Transverse colon (tissue), 4 donors: ENCODE measurements around the gene GPSM1. TPM values are rescaled to one million over a fixed set of nuclear protein-coding genes. Genes with fewer than 3 reads are reported as not detected.
A peak's percentile ranks its signal among the peaks of the same experiment; 100 is the strongest.

Experiments
- DNase-seq: peaks from one replicate; pipeline ENCODE4 v3.0.0-alpha.2; 2019
- H3K27ac ChIP-seq, 4 donors: fragments of 200-600 bp; sonication (generic); 2 replicates each; pipeline ENCODE4 v1.5.1; 2016 to 2018; ENCODE audit warnings: inconsistent platforms in 4 of 4
- H3K27me3 ChIP-seq: fragments of 200-600 bp; sonication (generic); 2 replicates; pipeline ENCODE4 v1.5.1; 2017; ENCODE audit warnings: inconsistent platforms
- H3K36me3 ChIP-seq, 4 donors: fragments of 200-600 bp; sonication (generic); 2 replicates each; pipeline ENCODE4 v1.5.1; 2017 to 2019; ENCODE audit warnings: inconsistent platforms in 4 of 4
- H3K4me1 ChIP-seq, 4 donors: fragments of 200-600 bp; sonication (generic); 2 replicates each; pipeline ENCODE4 v1.5.1; 2017 to 2020; ENCODE audit warnings: inconsistent platforms in 4 of 4
- H3K4me3 ChIP-seq, 4 donors: fragments of 200-600 bp; sonication (generic); 1 replicate in 1 of 4; 2 replicates in 3 of 4; pipeline versions ENCODE4 v1.5.1 to v1.6.1; 2017 to 2019; ENCODE audit warnings: inconsistent platforms in 4 of 4
- H3K9me3 ChIP-seq, 2 donors: fragments of 200-600 bp; sonication (generic); 2 replicates each; pipeline ENCODE4 v1.5.1; 2017 to 2019; ENCODE audit warnings: inconsistent platforms in 2 of 2
- CTCF ChIP-seq, 5 experiments: fragments of 200-600 bp in 3 of 5; fragments of 450-650 bp in 2 of 5; sonication (generic) in 3 of 5; IDR thresholded peaks; 1 replicate in 2 of 5; 2 replicates in 3 of 5; pipeline ENCODE4 v1.5.1; 2016 to 2017; ENCODE audit warnings: antibody characterized with exemption in 5 of 5, inconsistent platforms in 3 of 5, mild to moderate bottlenecking in 2 of 5, moderate library complexity in 1 of 5
- EP300 ChIP-seq: sonication (generic); formaldehyde crosslinking; IDR thresholded peaks from one replicate; pipeline ENCODE4 v1.6.1; 2017; ENCODE audit warnings: antibody characterized with exemption, low read depth
- POLR2A ChIP-seq: fragments of 450-650 bp; IDR thresholded peaks from one replicate; pipeline ENCODE4 v1.6.1; 2016; ENCODE audit warnings: antibody characterized with exemption, mild to moderate bottlenecking, moderate library complexity
- POLR2AphosphoS5 ChIP-seq, 3 donors: sonication (generic); formaldehyde crosslinking; IDR thresholded peaks; one replicate each; pipeline ENCODE4 v1.6.1; 2016; ENCODE audit warnings: antibody characterized with exemption in 3 of 3
- whole genome bisulfite sequencing, 2 donors: methylation state at CpG; one replicate each; pipeline ENCODE4 v1.1.5; 2018; ENCODE audit warnings: low coverage in 1 of 2; 5-methylcytosine and 5-hydroxymethylcytosine counted together
- in situ Hi-C, 4 donors: fragments of 200-750 bp; cut with MboI; loops; one replicate each; pipeline versions ENCODE4 v1.15.0 to v1.15.1; 2017; ENCODE audit warnings: low sequenced_read_pairs in 3 of 4, low pct_ligation_motif_present in 1 of 4, low pct_unique_long_range_greater_than_20kb in 1 of 4
- intact Hi-C: fragments of 100-400 bp; cut with DNase I; formaldehyde crosslinking; loops from one replicate; pipeline ENCODE4 v1.15.1; 2023; ENCODE audit warnings: low total_unique reads
- total RNA-seq, 4 donors: library from RNA; depleted of rRNA; stranded (reverse); fragments of >200 nt; gene quantifications; one replicate each; pipeline ENCODE4 v1.1.0, GENCODE V29; 2016

Gene GPSM1
- total RNA-seq, 4 donors from 2014 or later: 2.3 to 8.6 (median 7.0) TPM

DNA sequence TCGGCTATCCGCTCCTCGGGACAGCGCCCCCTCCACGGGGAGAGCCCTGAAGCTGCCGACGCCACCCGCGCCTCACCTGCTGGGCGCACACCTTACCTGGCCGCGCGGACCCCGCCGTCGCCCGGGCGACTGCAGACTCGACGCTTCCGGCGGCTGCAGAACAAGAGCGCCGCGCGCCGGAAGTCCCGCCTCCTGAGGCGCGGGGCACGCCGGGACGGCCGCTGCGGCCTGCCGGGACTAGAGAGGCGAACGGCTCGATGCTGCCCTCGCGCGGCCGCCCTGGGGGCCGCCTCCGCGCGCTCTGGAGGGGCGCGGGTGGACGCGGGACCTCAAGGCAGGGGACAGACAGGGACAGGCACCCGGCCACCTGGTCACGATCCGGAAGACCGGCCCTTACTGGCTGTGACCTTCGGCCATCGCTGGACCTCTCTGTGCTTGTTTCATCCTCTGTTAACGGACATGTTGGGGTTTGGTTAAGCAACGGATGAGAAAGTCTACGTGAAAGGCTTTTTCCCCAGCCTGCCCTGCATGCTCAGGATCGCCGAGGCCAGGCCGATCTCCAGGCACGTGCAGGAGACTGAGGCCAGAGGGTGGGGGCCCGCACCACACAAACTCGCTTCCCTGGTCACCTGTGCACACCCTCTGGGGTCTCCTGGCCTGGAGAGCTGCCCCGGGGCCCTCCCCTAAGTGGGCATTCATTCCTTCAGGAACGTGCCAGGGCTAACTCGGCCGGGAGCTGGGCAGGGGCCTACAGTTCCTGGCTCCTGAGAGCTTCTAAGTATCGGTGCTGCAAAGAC is 72.9 kb downstream of the GPSM1 start, which contains the start of gene SNAPC4:
SNAPC4 (minus strand) TSS at position 133 of the 797 bp plus-strand sequence. CDS start 1,742 bp downstream, outside the sequence.
- intact Hi-C loops: loop anchor here (10.0 kb wide), 1 partner anchor 65 kb away; no protein-coding TSS in a partner anchor
- peaks cover 10 to 39% (median 31%) of the 10 kb centered on the region in 4 donors for H3K4me1 ChIP-seq
- H3K36me3 ChIP-seq: peaks cover 0 to 11% (median 3%) of the 10 kb centered on the region in 4 donors
- in situ Hi-C loops: no loop called here
- no peaks in the 10 kb centered on the region for H3K9me3 ChIP-seq
- peak within 1 kb of the TSS; percentile 66 to 81 (median 76) for H3K27ac ChIP-seq
- H3K4me3 ChIP-seq: peak within 1 kb of the TSS; percentile 70 to 98 (median 94)
- TF ChIP-seq POLR2A (peak; percentile 35), EP300 (no peak), CTCF (IDR thresholded peaks at IDR 0.05) (peak; percentile 74 to 98 (median 90)), POLR2AphosphoS5 (IDR thresholded peaks at IDR 0.05) (peak in 1 of 3 donors; percentile 79)
- 14% methylated on average over 23 of the region's 71 CpGs; no CpG with 5 or more reads in 1 of the 2 donors for WGBS, 2 donors
- peak; percentile 89 for DNase-seq
- H3K27me3 ChIP-seq: no peaks in the 10 kb centered on the region

GRCh38 chr9:136401173-136401922 is 74.0 kb downstream of the GPSM1 start:
- TF ChIP-seq POLR2AphosphoS5 (IDR thresholded peaks at IDR 0.05) (no peak), CTCF (IDR thresholded peaks at IDR 0.05) (no peak), EP300 (no peak), POLR2A (no peak)
- no peak overlapping the region for H3K4me3 ChIP-seq
- WGBS, 2 donors: 91 to 92% methylated on average over 2 to 18 of the region's 18 CpGs
- DNase-seq: no peak
- peaks cover 0 to 21% (median 4%) of the 10 kb centered on the region in 4 donors for H3K36me3 ChIP-seq
- no peaks in the 10 kb centered on the region for H3K9me3 ChIP-seq
- H3K27me3 ChIP-seq: no peaks in the 10 kb centered on the region
- no peak overlapping the region for H3K27ac ChIP-seq
- intact Hi-C loops: loop anchor here (10.0 kb wide), 1 partner anchor 67 kb away; no protein-coding TSS in a partner anchor
- in situ Hi-C loops: no loop called here
- peaks cover 10 to 34% (median 22%) of the 10 kb centered on the region in 4 donors for H3K4me1 ChIP-seq

GRCh38 chr9:136402067-136402466 is 74.7 kb downstream of the GPSM1 start:
- Histone ChIP-seq H3K4me3 (no peak overlapping the region), H3K36me3 (peaks cover 0 to 28% (median 6%) of the 10 kb centered on the region in 4 donors), H3K9me3 (no peaks in the 10 kb centered on the region), H3K27ac (no peak overlapping the region), H3K4me1 (peaks cover 10 to 28% (median 17%) of the 10 kb centered on the region in 4 donors), H3K27me3 (no peaks in the 10 kb centered on the region)
- WGBS, 2 donors: 80 to 84% methylated on average over 1 to 13 of the region's 13 CpGs
- DNase-seq: no peak
- intact Hi-C loops (loop anchor here (10.0 kb wide), 1 partner anchor 67 kb away; no protein-coding TSS in a partner anchor), in situ Hi-C loops (no loop called here)
- TF ChIP-seq CTCF (IDR thresholded peaks at IDR 0.05) (no peak), POLR2AphosphoS5 (IDR thresholded peaks at IDR 0.05) (no peak), POLR2A (no peak), EP300 (no peak)

DNA sequence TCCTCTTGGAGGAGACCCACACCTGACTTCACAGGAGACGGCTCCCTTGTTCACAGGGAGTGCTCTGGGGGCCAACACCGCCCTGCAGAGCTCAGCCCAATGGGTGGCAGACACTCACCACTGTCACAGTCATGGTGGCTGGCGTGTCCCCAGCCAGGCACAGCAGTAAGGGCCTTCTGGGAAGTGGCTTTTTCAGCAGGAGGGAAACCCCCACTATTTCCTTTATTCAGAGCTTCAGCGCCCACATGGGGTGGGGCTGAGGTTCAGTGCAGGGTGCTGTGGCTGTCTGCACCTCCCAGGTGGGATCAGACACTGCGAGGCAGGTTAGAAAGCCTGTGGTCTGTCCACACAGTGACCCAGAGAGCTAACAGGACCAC is 76.2 kb downstream of the GPSM1 start:
- no peak for TF ChIP-seq EP300
- no peak for TF ChIP-seq POLR2AphosphoS5 (IDR thresholded peaks at IDR 0.05)
- no peak for TF ChIP-seq POLR2A
- no peak for TF ChIP-seq CTCF (IDR thresholded peaks at IDR 0.05)
- no peaks in the 10 kb centered on the region for H3K27me3 ChIP-seq
- intact Hi-C loops (loop anchor here (10.0 kb wide), 1 partner anchor 69 kb away; no protein-coding TSS in a partner anchor), in situ Hi-C loops (no loop called here)
- H3K4me3 ChIP-seq: no peak overlapping the region
- H3K27ac ChIP-seq: peak overlapping the region in 1 of 4 donors; percentile 40
- no peaks in the 10 kb centered on the region for H3K9me3 ChIP-seq
- DNase-seq: no peak
- WGBS, 2 donors: 66 to 80% methylated on average over 1 to 5 of the region's 5 CpGs
- H3K36me3 ChIP-seq: peaks cover 0 to 30% (median 6%) of the 10 kb centered on the region in 4 donors
- H3K4me1 ChIP-seq: peaks cover 10 to 22% (median 15%) of the 10 kb centered on the region in 4 donors
